SK-N-SH treated with all-trans-retinoic acid at 6 μM for 48 hours (cell line): ENCODE measurements around the gene LONP1.

Experiments
- CREB5 ChIP-seq: fragments of 250-450 bp; sonication (Bioruptor Pico); IDR thresholded peaks from 2 replicates; pipeline ENCODE4 v1.5.1; 2020; ENCODE audit warnings: low read depth, mild to moderate bottlenecking, moderate library complexity
- ESRRG ChIP-seq: fragments of 250-450 bp; sonication (Bioruptor Pico); IDR thresholded peaks from 2 replicates; pipeline ENCODE4 v1.6.1; 2021; ENCODE audit warnings: mild to moderate bottlenecking
- TCF4 ChIP-seq: fragments of 250-450 bp; sonication (Bioruptor Pico); IDR thresholded peaks from 2 replicates; pipeline ENCODE4 v1.8.0; 2021; ENCODE audit warnings: mild to moderate bottlenecking, moderate library complexity, borderline replicate concordance
- ZFP30 ChIP-seq: fragments of 450-650 bp; formaldehyde crosslinking; IDR thresholded peaks from 2 replicates; pipeline ENCODE4 v1.5.0; 2022; ENCODE audit warnings: mild to moderate bottlenecking, moderate library complexity
- TF ChIP-seq, protein P1 (sequence below): fragments of 250-450 bp; sonication (Bioruptor Pico); IDR thresholded peaks from 2 replicates; pipeline ENCODE4 v1.8.0; 2020; ENCODE audit warnings: mild to moderate bottlenecking, moderate library complexity, borderline replicate concordance

GRCh38 chr19:5707576-5708575, 12.1 kb downstream of the LONP1 start:
- TF ChIP-seq ZFP30 (CRISPR knock-in tag) (no peak), CREB5 (CRISPR knock-in tag) (no peak), TCF4 (no peak), ESRRG (no peak)
- TF ChIP-seq, protein P1, sequence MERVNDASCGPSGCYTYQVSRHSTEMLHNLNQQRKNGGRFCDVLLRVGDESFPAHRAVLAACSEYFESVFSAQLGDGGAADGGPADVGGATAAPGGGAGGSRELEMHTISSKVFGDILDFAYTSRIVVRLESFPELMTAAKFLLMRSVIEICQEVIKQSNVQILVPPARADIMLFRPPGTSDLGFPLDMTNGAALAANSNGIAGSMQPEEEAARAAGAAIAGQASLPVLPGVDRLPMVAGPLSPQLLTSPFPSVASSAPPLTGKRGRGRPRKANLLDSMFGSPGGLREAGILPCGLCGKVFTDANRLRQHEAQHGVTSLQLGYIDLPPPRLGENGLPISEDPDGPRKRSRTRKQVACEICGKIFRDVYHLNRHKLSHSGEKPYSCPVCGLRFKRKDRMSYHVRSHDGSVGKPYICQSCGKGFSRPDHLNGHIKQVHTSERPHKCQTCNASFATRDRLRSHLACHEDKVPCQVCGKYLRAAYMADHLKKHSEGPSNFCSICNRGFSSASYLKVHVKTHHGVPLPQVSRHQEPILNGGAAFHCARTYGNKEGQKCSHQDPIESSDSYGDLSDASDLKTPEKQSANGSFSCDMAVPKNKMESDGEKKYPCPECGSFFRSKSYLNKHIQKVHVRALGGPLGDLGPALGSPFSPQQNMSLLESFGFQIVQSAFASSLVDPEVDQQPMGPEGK (CRISPR knock-in tag), result no peak
